GM12878 (cell line): ENCODE measurements around the gene PAN3. TPM values are rescaled to one million over a fixed set of nuclear protein-coding genes. Genes with fewer than 3 reads are reported as not detected.

Source experiments
- E4F1 ChIP-seq: fragments of 450-650 bp; IDR thresholded peaks from 2 replicates; pipeline ENCODE4 v1.6.1; 2018; ENCODE audit warnings: borderline replicate concordance, mild to moderate bottlenecking; ENCODE audit not compliant: partially characterized antibody
- HDGF ChIP-seq: fragments of 450-650 bp; IDR thresholded peaks from 2 replicates; pipeline ENCODE4 v1.6.1; 2016; ENCODE audit warnings: antibody characterized with exemption
- PML ChIP-seq: IDR thresholded peaks from 2 replicates; pipeline ENCODE4 v1.6.1; 2012; ENCODE audit warnings: low read length, inconsistent platforms
- POLR2AphosphoS2 ChIP-seq: IDR thresholded peaks from 2 replicates; pipeline ENCODE4 v1.6.1; 2011; ENCODE audit warnings: low read depth, mild to moderate bottlenecking, low read length, improper control_type of control experiment, moderate library complexity
- POU2F2 ChIP-seq: IDR thresholded peaks from 3 replicates; pipeline ENCODE4 v1.6.1; 2011; ENCODE audit warnings: low read depth, mild to moderate bottlenecking, low read length, borderline replicate concordance
- PRDM15 ChIP-seq: fragments of 450-650 bp; formaldehyde crosslinking; IDR thresholded peaks from 2 replicates; pipeline ENCODE4 v1.4.0; 2020; ENCODE audit warnings: mild to moderate bottlenecking, moderate library complexity
- TBL1XR1 ChIP-seq: IDR thresholded peaks from 2 replicates; pipeline ENCODE4 v1.6.1; 2012; ENCODE audit warnings: low read depth, low read length, improper control_type of control experiment
- polyA plus RNA-seq, 11 experiments: library from polyadenylated mRNA; depleted of rRNA in 4 of 11; unstranded in 6 of 11; stranded (reverse) in 5 of 11; fragments of >200 nt; fragmentation: Nextera tagmentation in 4 of 11; fragmentation: Illumina TruSeq in 1 of 11; extraction: Ambion mirVana in 4 of 11; extraction: Trizol in 1 of 11; gene quantifications; 1 replicate in 1 of 11; 2 replicates in 10 of 11; pipeline versions ENCODE4 v1.2.1 to v1.2.3, GENCODE V29; 2011 to 2016; ENCODE audit warnings: inconsistent platforms in 2 of 11, missing spikeins in 2 of 11, low read depth in 1 of 11
- total RNA-seq, 4 experiments: library from RNA; depleted of rRNA in 3 of 4; stranded (reverse); fragments of >200 nt in 3 of 4; fragmentation: Illumina TruSeq in 1 of 4; extraction: Trizol in 1 of 4; gene quantifications; 2 replicates each; pipeline versions ENCODE4 v1.2.1 to v1.2.3, GENCODE V29; 2013 to 2021
- TF ChIP-seq, protein P1 (sequence below): IDR thresholded peaks from 2 replicates; pipeline ENCODE4 v1.6.1; 2011; ENCODE audit warnings: borderline replicate concordance, low read depth, mild to moderate bottlenecking, moderate library complexity, mixed read lengths, low read length; ENCODE audit not compliant: insufficient read depth; ENCODE audit errors: extremely low read length

PAN3 gene
- total and polyA plus RNA-seq, 10 of the 15 experiments (the other 5 are each of a cell fraction or from before 2014, with no cell fraction given): 13.0 to 33.3 (median 19.9) TPM

DNA sequence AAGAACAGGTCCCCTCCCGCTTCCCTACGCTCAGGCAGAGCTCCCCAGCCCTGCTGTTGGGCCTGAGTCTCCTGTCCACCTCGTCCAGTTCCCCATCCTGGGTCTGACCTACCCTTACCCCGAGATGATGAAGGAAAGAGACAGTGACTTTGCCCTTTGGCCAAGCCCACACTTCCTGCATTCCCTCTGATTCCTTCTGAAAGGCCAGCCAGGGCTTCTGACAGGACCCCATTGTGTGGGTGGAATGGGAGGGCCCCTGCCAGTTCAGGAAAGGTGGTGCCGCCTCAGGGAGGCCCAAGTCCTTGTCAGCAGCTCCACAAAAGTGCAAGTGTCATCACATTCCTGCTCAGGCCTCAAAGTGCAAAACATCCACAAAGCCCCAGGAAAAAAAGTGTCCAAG lies 177.8 kb downstream of the PAN3 start (continued):
- TF ChIP-seq POU2F2 (no peak), E4F1 (no peak), PML (no peak), TBL1XR1 (no peak), POLR2AphosphoS2 (no peak), PRDM15 (CRISPR knock-in tag) (no peak), HDGF (no peak)
- TF ChIP-seq, protein P1, sequence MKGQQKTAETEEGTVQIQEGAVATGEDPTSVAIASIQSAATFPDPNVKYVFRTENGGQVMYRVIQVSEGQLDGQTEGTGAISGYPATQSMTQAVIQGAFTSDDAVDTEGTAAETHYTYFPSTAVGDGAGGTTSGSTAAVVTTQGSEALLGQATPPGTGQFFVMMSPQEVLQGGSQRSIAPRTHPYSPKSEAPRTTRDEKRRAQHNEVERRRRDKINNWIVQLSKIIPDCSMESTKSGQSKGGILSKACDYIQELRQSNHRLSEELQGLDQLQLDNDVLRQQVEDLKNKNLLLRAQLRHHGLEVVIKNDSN: no peak
- TF ChIP-seq, all 136 proteins: peak for 0
